ENCODE data around the gene NPIPA5. TPM values are rescaled to one million over a fixed set of nuclear protein-coding genes. Genes with fewer than 3 reads are reported as not detected.
"Not testable (repeated sequence)": the region's sequence is repeated elsewhere in the genome, so short reads cannot be mapped to it uniquely, and the experiment has no call there.

NPIPA5 gene
- total RNA-seq, 3 donors from 2014 or later (not counting 1 experiment from before 2014, with no cell fraction given), result 1.0 to 19.6 (median 9.5) TPM

DNA sequence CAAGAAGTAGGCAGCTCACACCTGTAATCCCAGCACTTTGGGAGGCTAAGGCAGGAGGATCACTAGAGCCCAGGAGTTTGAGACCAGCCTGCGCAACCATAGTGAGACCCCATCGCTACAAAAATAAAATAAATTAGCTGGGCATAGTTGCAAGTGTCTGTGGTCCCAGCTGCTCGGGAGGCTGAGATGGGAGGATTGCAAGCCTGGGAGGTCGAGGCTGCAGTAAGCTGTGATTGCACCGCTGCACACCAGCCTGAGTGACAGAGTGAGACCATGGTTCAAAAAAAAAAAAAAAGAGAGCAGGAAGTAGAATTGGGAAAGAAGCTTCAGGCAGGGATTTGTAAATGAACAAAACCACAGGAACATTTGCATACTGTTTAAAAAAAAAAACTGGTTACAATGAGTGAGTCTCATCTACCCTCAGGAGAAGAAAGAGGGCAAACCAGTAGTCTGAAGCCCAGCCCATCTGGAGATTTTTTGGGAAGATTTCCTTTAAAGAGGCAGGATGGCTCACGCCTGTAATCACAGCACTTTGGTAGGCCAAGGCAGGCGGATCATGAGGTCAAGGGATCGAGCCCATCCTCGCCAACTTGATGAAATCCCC is 25.4 kb upstream of the NPIPA5 start:
- DNase-seq, result no peak
- WGBS (ENCODE audit: insufficient coverage), result 88% methylated on average over 9 of the region's 9 CpGs
- intact Hi-C loops (cut with micrococcal nuclease), result no loop called here
- no peak overlapping the region for H3K27ac Mint-ChIP-seq
- no peaks in the 10 kb centered on the region for H3K27me3 Mint-ChIP-seq (ENCODE audit: low read depth in 2 of 2)
- H3K36me3 Mint-ChIP-seq, result no peaks in the 10 kb centered on the region
- no peak overlapping the region for H3K4me3 Mint-ChIP-seq
- H3K4me1 Mint-ChIP-seq, result no peaks in the 10 kb centered on the region
- no peaks in the 10 kb centered on the region for H3K9me3 ChIP-seq (ENCODE audit: control insufficient read depth, insufficient read depth, low read length)
- no peak overlapping the region for H3K27ac ChIP-seq (ENCODE audit: low read length)
- H3K9me3 Mint-ChIP-seq, result no peaks in the 10 kb centered on the region
- no peak for ATAC-seq
- H3K36me3 ChIP-seq (ENCODE audit: control insufficient read depth, insufficient read depth, low read length), result no peaks in the 10 kb centered on the region
- TF ChIP-seq, protein P1, sequence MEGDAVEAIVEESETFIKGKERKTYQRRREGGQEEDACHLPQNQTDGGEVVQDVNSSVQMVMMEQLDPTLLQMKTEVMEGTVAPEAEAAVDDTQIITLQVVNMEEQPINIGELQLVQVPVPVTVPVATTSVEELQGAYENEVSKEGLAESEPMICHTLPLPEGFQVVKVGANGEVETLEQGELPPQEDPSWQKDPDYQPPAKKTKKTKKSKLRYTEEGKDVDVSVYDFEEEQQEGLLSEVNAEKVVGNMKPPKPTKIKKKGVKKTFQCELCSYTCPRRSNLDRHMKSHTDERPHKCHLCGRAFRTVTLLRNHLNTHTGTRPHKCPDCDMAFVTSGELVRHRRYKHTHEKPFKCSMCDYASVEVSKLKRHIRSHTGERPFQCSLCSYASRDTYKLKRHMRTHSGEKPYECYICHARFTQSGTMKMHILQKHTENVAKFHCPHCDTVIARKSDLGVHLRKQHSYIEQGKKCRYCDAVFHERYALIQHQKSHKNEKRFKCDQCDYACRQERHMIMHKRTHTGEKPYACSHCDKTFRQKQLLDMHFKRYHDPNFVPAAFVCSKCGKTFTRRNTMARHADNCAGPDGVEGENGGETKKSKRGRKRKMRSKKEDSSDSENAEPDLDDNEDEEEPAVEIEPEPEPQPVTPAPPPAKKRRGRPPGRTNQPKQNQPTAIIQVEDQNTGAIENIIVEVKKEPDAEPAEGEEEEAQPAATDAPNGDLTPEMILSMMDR (IDR thresholded peaks at IDR 0.05), result no peak
- no peaks in the 10 kb centered on the region for H3K27me3 ChIP-seq (ENCODE audit: control insufficient read depth, insufficient read depth, low read length)
- no peaks in the 10 kb centered on the region for H3K4me1 ChIP-seq (ENCODE audit: control insufficient read depth, insufficient read depth, low read length)
- no peak overlapping the region for H3K4me3 ChIP-seq (ENCODE audit: low read length)

DNA sequence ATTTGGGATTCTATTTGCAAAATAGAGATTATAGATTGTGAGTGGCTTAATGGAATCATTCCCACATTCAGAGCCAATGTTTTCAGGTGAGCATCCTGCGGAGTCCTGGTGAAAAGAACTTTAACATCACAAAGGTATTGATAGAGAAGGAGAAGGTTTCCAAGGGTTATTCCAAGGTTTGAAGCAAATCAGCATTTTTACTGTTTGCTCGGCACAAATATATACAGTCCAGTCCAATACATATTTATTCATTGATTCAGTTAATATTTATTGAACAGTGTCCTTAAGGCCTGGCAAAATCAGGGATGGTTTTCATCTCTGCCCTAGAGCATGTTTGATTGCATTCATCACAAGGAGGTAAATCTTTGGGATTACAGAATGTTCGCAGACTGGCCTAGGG is 23.9 kb upstream of the NPIPA5 start:
- no peaks in the 10 kb centered on the region for H3K9me3 Mint-ChIP-seq
- TF ChIP-seq, protein P1 (IDR thresholded peaks at IDR 0.05), result no peak
- no peak for ATAC-seq

DNA sequence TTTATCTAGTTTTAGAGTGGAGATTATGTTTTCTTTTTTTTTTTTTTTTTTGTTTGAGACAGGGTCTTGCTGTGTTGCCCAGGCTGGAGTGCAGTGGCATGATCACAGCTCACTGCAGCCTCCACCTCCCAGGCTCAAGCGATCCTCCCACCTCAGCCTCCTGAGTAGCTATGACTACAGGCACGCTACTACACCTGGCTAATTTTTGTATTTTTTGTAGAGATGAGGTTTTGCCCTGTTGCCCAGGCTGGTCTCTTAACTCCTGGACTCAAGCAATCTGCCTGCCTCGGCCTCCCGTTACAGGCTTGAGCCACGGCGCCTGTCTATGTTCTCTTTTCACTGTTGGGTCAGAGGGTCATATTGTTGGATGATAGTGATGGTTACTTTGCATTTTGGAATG is 22.2 kb upstream of the NPIPA5 start:
- DNase-seq; H3K36me3 Mint-ChIP-seq; intact Hi-C loops (cut with micrococcal nuclease); ATAC-seq; H3K27ac ChIP-seq (ENCODE audit: low read length); H3K4me3 Mint-ChIP-seq; H3K4me3 ChIP-seq (ENCODE audit: low read length); H3K36me3 ChIP-seq (ENCODE audit: control insufficient read depth, insufficient read depth, low read length); H3K9me3 ChIP-seq (ENCODE audit: control insufficient read depth, insufficient read depth, low read length); H3K9me3 Mint-ChIP-seq; H3K4me1 Mint-ChIP-seq; H3K27ac Mint-ChIP-seq; H3K4me1 ChIP-seq (ENCODE audit: control insufficient read depth, insufficient read depth, low read length); H3K27me3 ChIP-seq (ENCODE audit: control insufficient read depth, insufficient read depth, low read length): not testable (repeated sequence)
- WGBS (ENCODE audit: insufficient coverage), result 96% methylated on average over 6 of the region's 6 CpGs
- H3K27me3 Mint-ChIP-seq (ENCODE audit: low read depth in 2 of 2), result peaks cover 7 to 10% of the 10 kb centered on the region in 2 donors

More for the DNA sequence above, 23.9 kb upstream of the NPIPA5 start:
- no peaks in the 10 kb centered on the region for H3K36me3 ChIP-seq (ENCODE audit: control insufficient read depth, insufficient read depth, low read length)
- no peaks in the 10 kb centered on the region for H3K4me1 ChIP-seq (ENCODE audit: control insufficient read depth, insufficient read depth, low read length)
- WGBS (ENCODE audit: insufficient coverage), result 84% methylated on average over 2 of the region's 3 CpGs
- Mint-ChIP-seq H3K4me3 (no peak overlapping the region), H3K27ac (no peak overlapping the region), H3K36me3 (no peaks in the 10 kb centered on the region), H3K4me1 (no peaks in the 10 kb centered on the region), H3K27me3 (ENCODE audit: low read depth in 2 of 2) (peaks cover 1 to 3% of the 10 kb centered on the region in 2 donors)
- DNase-seq, result no peak
- H3K27ac ChIP-seq (ENCODE audit: low read length), result no peak overlapping the region
- intact Hi-C loops (cut with micrococcal nuclease), result no loop called here
- no peak overlapping the region for H3K4me3 ChIP-seq (ENCODE audit: low read length)
- H3K27me3 ChIP-seq (ENCODE audit: control insufficient read depth, insufficient read depth, low read length), result no peaks in the 10 kb centered on the region
- H3K9me3 ChIP-seq (ENCODE audit: control insufficient read depth, insufficient read depth, low read length), result no peaks in the 10 kb centered on the region

DNA sequence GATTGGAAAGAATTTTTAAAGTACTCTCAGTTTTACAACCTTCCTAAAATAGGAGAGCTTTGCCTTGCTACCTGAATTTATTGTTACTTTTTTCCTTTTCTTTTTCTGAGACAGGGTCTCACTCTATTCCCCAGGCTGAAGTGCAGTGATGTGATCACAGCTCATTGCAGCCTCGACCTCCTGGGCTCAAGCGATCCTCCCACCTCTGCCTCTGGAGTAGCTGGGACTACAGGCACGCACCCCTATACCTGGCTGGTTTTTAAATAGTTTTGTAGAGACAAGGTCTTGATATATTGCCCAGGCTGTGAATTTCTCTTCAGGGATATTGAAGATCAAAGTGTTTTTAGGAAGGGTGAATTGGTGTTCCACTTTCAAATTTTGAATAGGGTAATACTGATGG is 21.2 kb upstream of the NPIPA5 start:
- peaks cover 13 to 17% of the 10 kb centered on the region in 2 donors for H3K27me3 Mint-ChIP-seq (ENCODE audit: low read depth in 2 of 2)
- H3K36me3 ChIP-seq (ENCODE audit: control insufficient read depth, insufficient read depth, low read length), result no peaks in the 10 kb centered on the region
- H3K27ac ChIP-seq (ENCODE audit: low read length), result no peak overlapping the region
- H3K27ac Mint-ChIP-seq, result no peak overlapping the region
- intact Hi-C loops (cut with micrococcal nuclease), result no loop called here
- H3K9me3 Mint-ChIP-seq, result no peaks in the 10 kb centered on the region
- TF ChIP-seq, protein P1 (IDR thresholded peaks at IDR 0.05), result no peak
- H3K27me3 ChIP-seq (ENCODE audit: control insufficient read depth, insufficient read depth, low read length), result no peaks in the 10 kb centered on the region
- no peaks in the 10 kb centered on the region for H3K4me1 ChIP-seq (ENCODE audit: control insufficient read depth, insufficient read depth, low read length)
- no peak overlapping the region for H3K4me3 Mint-ChIP-seq
- no peaks in the 10 kb centered on the region for H3K9me3 ChIP-seq (ENCODE audit: control insufficient read depth, insufficient read depth, low read length)
- DNase-seq (no peak), ATAC-seq (no peak)
- no peak overlapping the region for H3K4me3 ChIP-seq (ENCODE audit: low read length)
- WGBS (ENCODE audit: insufficient coverage), result 97% methylated on average over 3 of the region's 3 CpGs
- H3K4me1 Mint-ChIP-seq, result no peaks in the 10 kb centered on the region
- no peaks in the 10 kb centered on the region for H3K36me3 Mint-ChIP-seq

Measured in natural killer cell (primary cell).